NB4 (cell line): Measurements from ENCODE around the gene CHRDL2.

ENCODE experiments used
- CTCF ChIP-seq: IDR thresholded peaks from one replicate; pipeline ENCODE4 v1.5.1; 2012; ENCODE audit warnings: low read depth, low read length
- MAX ChIP-seq: IDR thresholded peaks from 2 replicates; pipeline ENCODE4 v1.6.1; 2011; ENCODE audit warnings: low read depth, low read length
- POLR2A ChIP-seq: IDR thresholded peaks from 2 replicates; pipeline ENCODE4 v1.6.1; 2011; ENCODE audit warnings: mild to moderate bottlenecking; ENCODE audit not compliant: insufficient read length; ENCODE audit errors: extremely low read depth

- TF ChIP-seq CTCF = no peak
- TF ChIP-seq POLR2A = no peak
- TF ChIP-seq MAX = no peak
Measured at GRCh38 chr11:74709175-74709574, 22.1 kb downstream of the CHRDL2 start.
